Measurements from ENCODE around the gene TULP1. TPM values are rescaled to one million over a fixed set of nuclear protein-coding genes. Genes with fewer than 3 reads are reported as not detected.

Gene TULP1
- total and polyA plus RNA-seq, 2 of the 4 experiments (the other 2 are of a cell fraction), result not detected

DNA sequence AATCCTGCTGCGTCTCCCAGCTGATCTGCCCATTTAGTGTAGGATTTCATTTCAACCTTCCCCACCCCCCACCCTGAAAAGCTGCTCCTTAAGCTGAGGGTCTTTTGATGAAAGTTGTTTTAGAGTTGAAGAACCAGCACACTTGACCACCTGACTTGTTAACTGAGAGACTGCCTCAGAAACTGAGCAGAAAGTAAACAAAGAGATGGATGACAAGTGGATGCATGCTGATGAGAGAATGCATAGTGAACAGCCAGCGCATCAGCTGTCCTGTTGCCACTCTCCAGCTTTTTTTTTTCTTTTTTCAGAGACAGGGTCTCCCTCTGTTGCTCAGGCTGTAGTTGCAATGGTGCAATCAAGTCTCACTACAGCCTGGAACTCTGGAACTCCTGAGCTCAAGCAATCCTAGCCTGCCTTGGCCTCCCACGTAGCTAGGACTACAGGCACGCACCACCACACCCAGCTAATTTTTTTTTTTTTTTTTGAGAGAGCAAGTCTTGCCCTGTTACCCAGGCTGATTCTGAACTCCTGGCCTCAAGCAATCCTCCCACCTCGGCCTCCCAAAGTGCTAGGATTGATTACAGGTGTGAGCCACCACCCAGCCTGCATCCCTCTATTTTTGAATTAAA, 35.0 kb downstream of the TULP1 start:
- no peak overlapping the region for H3K4ac ChIP-seq (ENCODE audit: low read depth, low read length)
- no peak overlapping the region for H3K23ac ChIP-seq (ENCODE audit: low read depth, low read length)
- H3K9ac ChIP-seq (ENCODE audit: low read depth, low read length), result no peak overlapping the region
- H2AFZ ChIP-seq (replicated peaks; ENCODE audit: low read length, poor library complexity), result no peak overlapping the region
- ChIA-PET POLR2A (ENCODE audit: unreplicated experiment) (no interaction called here), CTCF (interaction anchor here (1.0 kb wide), 1 partner anchor 24 kb away, joined by 8 read pairs; no protein-coding TSS in a partner anchor)
- H3K27ac ChIP-seq (ENCODE audit: insufficient read depth, low read length), result no peak overlapping the region
- H3K9me1 ChIP-seq (ENCODE audit: insufficient read depth, low read length), result 0 out of 2 replicates have a peak, but pooled peaks cover 6% of the 10 kb centered on the region
- intact Hi-C loops (cut with micrococcal nuclease) (no loop called here), dilution Hi-C loops (cut with HindIII; ENCODE audit: low sequenced_read_pairs, unreplicated experiment) (no loop called here), in situ Hi-C loops (cut with MboI; ENCODE audit: low sequenced_read_pairs) (no loop called here)
- no peak overlapping the region for H4K5ac ChIP-seq (ENCODE audit: low read depth, low read length)
- no peaks in the 10 kb centered on the region for H3K4me1 ChIP-seq (ENCODE audit: control insufficient read depth, insufficient read depth, low read length)
- H3K27me3 ChIP-seq (ENCODE audit: control insufficient read depth, insufficient read depth, low read length), result no peaks in the 10 kb centered on the region
- TF ChIP-seq MXI1 (IDR thresholded peaks at IDR 0.05; ENCODE audit: borderline replicate concordance, low read depth, low read length), result no peak
- TF ChIP-seq CHD1 (IDR thresholded peaks at IDR 0.05; ENCODE audit: low read depth, low read length), result no peak
- no peak for TF ChIP-seq SMC3 (IDR thresholded peaks at IDR 0.05; ENCODE audit: low read depth, low read length)
- no peak for TF ChIP-seq MAFK (IDR thresholded peaks at IDR 0.05; ENCODE audit: low read depth, low read length)
- no peak for TF ChIP-seq MAZ (IDR thresholded peaks at IDR 0.05; ENCODE audit: borderline replicate concordance, low read depth, low read length)
- TF ChIP-seq, protein P1, sequence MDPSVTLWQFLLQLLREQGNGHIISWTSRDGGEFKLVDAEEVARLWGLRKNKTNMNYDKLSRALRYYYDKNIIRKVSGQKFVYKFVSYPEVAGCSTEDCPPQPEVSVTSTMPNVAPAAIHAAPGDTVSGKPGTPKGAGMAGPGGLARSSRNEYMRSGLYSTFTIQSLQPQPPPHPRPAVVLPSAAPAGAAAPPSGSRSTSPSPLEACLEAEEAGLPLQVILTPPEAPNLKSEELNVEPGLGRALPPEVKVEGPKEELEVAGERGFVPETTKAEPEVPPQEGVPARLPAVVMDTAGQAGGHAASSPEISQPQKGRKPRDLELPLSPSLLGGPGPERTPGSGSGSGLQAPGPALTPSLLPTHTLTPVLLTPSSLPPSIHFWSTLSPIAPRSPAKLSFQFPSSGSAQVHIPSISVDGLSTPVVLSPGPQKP (IDR thresholded peaks at IDR 0.05; ENCODE audit: borderline replicate concordance, low read depth, low read length), result no peak
- no peak for TF ChIP-seq CEBPB (IDR thresholded peaks at IDR 0.05; ENCODE audit: low read depth, low read length)
- TF ChIP-seq POLR2A (IDR thresholded peaks at IDR 0.05; ENCODE audit: low read depth, low read length), result no peak
- TF ChIP-seq, protein P2, sequence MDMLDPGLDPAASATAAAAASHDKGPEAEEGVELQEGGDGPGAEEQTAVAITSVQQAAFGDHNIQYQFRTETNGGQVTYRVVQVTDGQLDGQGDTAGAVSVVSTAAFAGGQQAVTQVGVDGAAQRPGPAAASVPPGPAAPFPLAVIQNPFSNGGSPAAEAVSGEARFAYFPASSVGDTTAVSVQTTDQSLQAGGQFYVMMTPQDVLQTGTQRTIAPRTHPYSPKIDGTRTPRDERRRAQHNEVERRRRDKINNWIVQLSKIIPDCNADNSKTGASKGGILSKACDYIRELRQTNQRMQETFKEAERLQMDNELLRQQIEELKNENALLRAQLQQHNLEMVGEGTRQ (IDR thresholded peaks at IDR 0.05; ENCODE audit: low read depth, low read length), result no peak
- TF ChIP-seq RFX5 (IDR thresholded peaks at IDR 0.05; ENCODE audit: low read depth, low read length), result no peak
- no peak for TF ChIP-seq NFE2L2 (IDR thresholded peaks at IDR 0.05; ENCODE audit: low read depth, low read length)
- TF ChIP-seq FOS (IDR thresholded peaks at IDR 0.05; ENCODE audit: low read depth, low read length), result no peak
- no peak for TF ChIP-seq RAD21 (IDR thresholded peaks at IDR 0.05; ENCODE audit: low read length)
- TF ChIP-seq BHLHE40 (IDR thresholded peaks at IDR 0.05; ENCODE audit: low read depth, low read length), result no peak
- TF ChIP-seq RCOR1 (IDR thresholded peaks at IDR 0.05; ENCODE audit: insufficient replicate concordance, low read length), result no peak
- TF ChIP-seq, protein P3, sequence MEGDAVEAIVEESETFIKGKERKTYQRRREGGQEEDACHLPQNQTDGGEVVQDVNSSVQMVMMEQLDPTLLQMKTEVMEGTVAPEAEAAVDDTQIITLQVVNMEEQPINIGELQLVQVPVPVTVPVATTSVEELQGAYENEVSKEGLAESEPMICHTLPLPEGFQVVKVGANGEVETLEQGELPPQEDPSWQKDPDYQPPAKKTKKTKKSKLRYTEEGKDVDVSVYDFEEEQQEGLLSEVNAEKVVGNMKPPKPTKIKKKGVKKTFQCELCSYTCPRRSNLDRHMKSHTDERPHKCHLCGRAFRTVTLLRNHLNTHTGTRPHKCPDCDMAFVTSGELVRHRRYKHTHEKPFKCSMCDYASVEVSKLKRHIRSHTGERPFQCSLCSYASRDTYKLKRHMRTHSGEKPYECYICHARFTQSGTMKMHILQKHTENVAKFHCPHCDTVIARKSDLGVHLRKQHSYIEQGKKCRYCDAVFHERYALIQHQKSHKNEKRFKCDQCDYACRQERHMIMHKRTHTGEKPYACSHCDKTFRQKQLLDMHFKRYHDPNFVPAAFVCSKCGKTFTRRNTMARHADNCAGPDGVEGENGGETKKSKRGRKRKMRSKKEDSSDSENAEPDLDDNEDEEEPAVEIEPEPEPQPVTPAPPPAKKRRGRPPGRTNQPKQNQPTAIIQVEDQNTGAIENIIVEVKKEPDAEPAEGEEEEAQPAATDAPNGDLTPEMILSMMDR (conservative IDR thresholded peaks at IDR 0.05; ENCODE audit: low read depth, low read length), result no peak
- no peak overlapping the region for H3K56ac ChIP-seq (ENCODE audit: extremely low read depth, insufficient read depth, low read length)
- H4K8ac ChIP-seq (ENCODE audit: low read depth in 2 of 2, low read length in 2 of 2), result no peak overlapping the region
- H2AK9ac ChIP-seq (replicated peaks; ENCODE audit: low read depth, low read length, poor library complexity), result no peak overlapping the region
- WGBS, 2 experiments (ENCODE audit: extremely low coverage in 2 of 2, insufficient read length in 1 of 2), result 93% methylated on average over 2 of the region's 5 CpGs; no CpG with 5 or more reads in 1 of the 2 experiments
- no peak for ATAC-seq (ENCODE audit: low read depth)
- no peak overlapping the region for H2BK15ac ChIP-seq (ENCODE audit: low read depth, low read length)
- no peak overlapping the region for H3K4me2 ChIP-seq (ENCODE audit: low read depth, low read length)
- H3K4me3 ChIP-seq (ENCODE audit: insufficient read depth, low read depth, low read length), result no peak overlapping the region
- no peak overlapping the region for H3K14ac ChIP-seq (replicated peaks; ENCODE audit: low read depth, low read length)
- H2BK120ac ChIP-seq (ENCODE audit: low read depth, low read length), result no peak overlapping the region
- DNase-seq, result no peak
- H4K20me1 ChIP-seq (ENCODE audit: insufficient read depth, low read length), result peaks cover 35% of the 10 kb centered on the region
- H4K91ac ChIP-seq (ENCODE audit: insufficient read depth, low read depth, low read length), result no peak overlapping the region
- H3K36me3 ChIP-seq (ENCODE audit: control insufficient read depth, insufficient read depth, low read length), result peaks cover 60% of the 10 kb centered on the region
- no peaks in the 10 kb centered on the region for H3K9me3 ChIP-seq (ENCODE audit: control insufficient read depth, insufficient read depth, low read length)
- H3K18ac ChIP-seq (ENCODE audit: low read depth, low read length), result no peak overlapping the region
- no peak overlapping the region for H2BK20ac ChIP-seq (ENCODE audit: low read depth, low read length)
- no peak overlapping the region for H2AK5ac ChIP-seq (ENCODE audit: low read depth, low read length)
- no TSS peak for BruUV-seq (replicated peaks)
- no peak overlapping the region for H2BK5ac ChIP-seq (ENCODE audit: low read depth, low read length, poor library complexity, severe bottlenecking)
- peaks cover 13 to 44% of the 10 kb centered on the region in 2 experiments for H3K79me1 ChIP-seq (ENCODE audit: low read depth in 1 of 2, low read length in 2 of 2)

Measured in IMR-90 (cell line).